Fibroblast of lung (primary cell): Measurements from ENCODE around the gene ID1. TPM values are rescaled to one million over a fixed set of nuclear protein-coding genes. Genes with fewer than 3 reads are reported as not detected.

ENCODE experiments used
- DNase-seq, 2 donors: peaks; one replicate each; pipeline versions ENCODE4 v3.0.0 to v3.0.0-alpha.2; 2010; ENCODE audit warnings: low read depth in 2 of 2
- H2AFZ ChIP-seq: 2 replicates; pipeline ENCODE4 v1.5.1; 2012; ENCODE audit warnings: low read length, control low read depth, inconsistent platforms
- H3K27ac ChIP-seq: 2 replicates; pipeline ENCODE4 v1.5.1; 2011; ENCODE audit warnings: low read length, control low read depth; ENCODE audit not compliant: insufficient read depth
- H3K27me3 ChIP-seq: 2 replicates; pipeline ENCODE4 v1.5.1; 2011; ENCODE audit warnings: mild to moderate bottlenecking, low read length; ENCODE audit not compliant: control insufficient read depth, insufficient read depth
- H3K36me3 ChIP-seq: 2 replicates; pipeline ENCODE4 v1.5.1; 2011; ENCODE audit warnings: low read length; ENCODE audit not compliant: control insufficient read depth, insufficient read depth
- H3K4me1 ChIP-seq: 2 replicates; pipeline ENCODE4 v1.5.1; 2011; ENCODE audit warnings: low read length; ENCODE audit not compliant: control insufficient read depth, insufficient read depth; ENCODE audit errors: extremely low read depth
- H3K4me2 ChIP-seq: 2 replicates; pipeline ENCODE4 v1.5.1; 2011; ENCODE audit warnings: low read length, control low read depth; ENCODE audit not compliant: insufficient read depth; ENCODE audit errors: extremely low read depth
- H3K4me3 ChIP-seq, 4 experiments: fragments of 200-600 bp in 1 of 4; sonication (generic) in 1 of 4; replicated peaks in 1 of 4; 2 replicates each; pipeline ENCODE4 v1.5.1; 2011 to 2016; ENCODE audit warnings: low read length in 4 of 4, low read depth in 3 of 4, mild to moderate bottlenecking in 3 of 4, control low read depth in 2 of 4, inconsistent platforms in 1 of 4, mixed read lengths in 1 of 4; ENCODE audit not compliant: insufficient read depth in 1 of 4; ENCODE audit errors: control extremely low read depth in 1 of 4
- H3K79me2 ChIP-seq: 2 replicates; pipeline ENCODE4 v1.5.1; 2012; ENCODE audit warnings: mild to moderate bottlenecking, low read length, inconsistent platforms; ENCODE audit not compliant: control insufficient read depth, insufficient read depth
- H3K9ac ChIP-seq: 2 replicates; pipeline ENCODE4 v1.5.1; 2011; ENCODE audit warnings: mild to moderate bottlenecking, low read length, control low read depth; ENCODE audit not compliant: insufficient read depth
- H3K9me3 ChIP-seq: 2 replicates; pipeline ENCODE4 v1.5.1; 2012; ENCODE audit warnings: low read depth, low read length; ENCODE audit not compliant: control insufficient read depth, insufficient read depth
- H4K20me1 ChIP-seq: 2 replicates; pipeline ENCODE4 v1.5.1; 2011; ENCODE audit warnings: low read length; ENCODE audit not compliant: control insufficient read depth, insufficient read depth; ENCODE audit errors: extremely low read depth
- CTCF ChIP-seq, 2 donors: IDR thresholded peaks in 1 of 2; conservative IDR thresholded peaks in 1 of 2; 1 replicate in 1 of 2; 2 replicates in 1 of 2; pipeline ENCODE4 v1.5.1; 2011 to 2012; ENCODE audit warnings: low read length in 2 of 2, control low read depth in 1 of 2, inconsistent platforms in 1 of 2, low read depth in 1 of 2, mild to moderate bottlenecking in 1 of 2
- EZH2 ChIP-seq: IDR thresholded peaks from 2 replicates; pipeline ENCODE4 v1.5.1; 2012; ENCODE audit warnings: low read length, control low read depth, mild to moderate bottlenecking; ENCODE audit errors: missing control alignments
- polyA plus RNA-seq, 2 donors: library from polyadenylated mRNA; depleted of rRNA in 1 of 2; stranded (reverse) in 1 of 2; unstranded in 1 of 2; fragments of >200 nt; gene quantifications; 2 replicates each; pipeline ENCODE4 v1.2.1, GENCODE V29; 2011 to 2012; ENCODE audit warnings: missing spikeins in 1 of 2
- total RNA-seq: library from RNA; depleted of rRNA; stranded (reverse); fragments of >200 nt; gene quantifications from 2 replicates; pipeline ENCODE4 v1.2.1, GENCODE V29; 2014

Gene ID1
- total and polyA plus RNA-seq, 2 donors (not counting 1 experiment from before 2014, with no cell fraction given), result 14.5 to 27.4 TPM

GRCh38 chr20:31567380-31567720 lies 37.7 kb upstream of the ID1 start:
- Histone ChIP-seq H3K36me3 (peaks cover 29% of the 10 kb centered on the region), H3K9ac (no peak overlapping the region), H3K4me2 (no peak overlapping the region), H2AFZ (no peak overlapping the region), H3K27me3 (no peaks in the 10 kb centered on the region), H3K4me3 (no peak overlapping the region), H3K27ac (no peak overlapping the region), H3K79me2 (no peaks in the 10 kb centered on the region), H3K9me3 (no peaks in the 10 kb centered on the region), H3K4me1 (peaks cover 11% of the 10 kb centered on the region), H4K20me1 (no peaks in the 10 kb centered on the region)
- no peak for TF ChIP-seq EZH2
- TF ChIP-seq CTCF (conservative IDR thresholded peaks at IDR 0.05 in 1 of 2, IDR thresholded peaks at IDR 0.05 in 1 of 2; ENCODE audit: low read depth in 1 of 2, low read length in 2 of 2), result no peak
- no peak for DNase-seq

DNA sequence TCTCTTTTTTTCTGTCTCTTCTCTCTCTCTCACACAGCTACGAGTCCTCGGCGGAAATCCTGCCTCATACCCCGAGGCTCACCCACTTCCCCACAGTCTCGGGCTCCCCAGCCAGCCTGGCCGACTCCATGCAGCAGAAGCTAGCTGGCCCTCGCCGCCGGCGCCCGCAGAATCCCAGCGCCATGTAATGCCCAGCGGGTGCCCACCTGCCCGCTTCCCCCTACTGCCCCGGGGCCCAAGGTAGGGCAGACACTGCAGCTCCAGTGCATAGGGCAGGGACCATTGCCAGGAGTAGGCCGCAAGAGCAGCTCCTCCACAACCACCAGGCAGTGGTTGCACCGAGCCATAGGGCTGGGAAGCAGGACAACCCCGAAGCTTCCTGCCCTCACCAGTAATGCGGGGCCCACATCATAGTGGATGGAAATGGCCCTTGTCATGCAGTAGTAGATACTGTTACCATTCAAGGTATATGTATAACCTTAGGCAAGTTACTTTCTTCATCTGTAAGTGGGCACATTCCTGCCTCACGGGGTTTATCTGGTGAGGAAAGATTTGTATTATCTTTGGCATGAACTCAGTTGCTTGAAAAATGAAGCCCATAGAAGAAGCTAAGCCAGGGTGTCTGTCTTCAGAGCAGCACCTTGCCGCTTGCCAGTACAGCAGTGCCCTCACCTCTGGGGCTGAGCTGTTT lies 36.9 kb upstream of the ID1 start:
- Histone ChIP-seq H3K79me2 (no peaks in the 10 kb centered on the region), H3K4me1 (peaks cover 10% of the 10 kb centered on the region), H3K4me2 (no peak overlapping the region), H3K27ac (no peak overlapping the region), H3K9ac (no peak overlapping the region), H3K4me3 (no peak overlapping the region), H3K27me3 (no peaks in the 10 kb centered on the region), H3K36me3 (peaks cover 26% of the 10 kb centered on the region), H4K20me1 (no peaks in the 10 kb centered on the region), H3K9me3 (no peaks in the 10 kb centered on the region), H2AFZ (no peak overlapping the region)
- peak in 1 of 2 donors; percentile 61 for DNase-seq
- TF ChIP-seq CTCF (conservative IDR thresholded peaks at IDR 0.05 in 1 of 2, IDR thresholded peaks at IDR 0.05 in 1 of 2; ENCODE audit: low read depth in 1 of 2, low read length in 2 of 2) (no peak), EZH2 (no peak)

- DNase-seq, result no peak
- Histone ChIP-seq H3K36me3 (peaks cover 25% of the 10 kb centered on the region), H3K9me3 (no peaks in the 10 kb centered on the region), H3K79me2 (no peaks in the 10 kb centered on the region), H3K4me1 (peaks cover 14% of the 10 kb centered on the region), H3K27me3 (no peaks in the 10 kb centered on the region), H3K4me3 (no peak overlapping the region), H3K9ac (no peak overlapping the region), H4K20me1 (no peaks in the 10 kb centered on the region), H3K27ac (no peak overlapping the region), H2AFZ (no peak overlapping the region), H3K4me2 (no peak overlapping the region)
- no peak for TF ChIP-seq EZH2
- TF ChIP-seq CTCF (conservative IDR thresholded peaks at IDR 0.05 in 1 of 2, IDR thresholded peaks at IDR 0.05 in 1 of 2; ENCODE audit: low read depth in 1 of 2, low read length in 2 of 2), result no peak
Observed at GRCh38 chr20:31568773-31569162, 36.3 kb upstream of the ID1 start.
